ENCODE data around the gene ANKS1B.
"Not testable (repeated sequence)": the region's sequence is repeated elsewhere in the genome, so short reads cannot be mapped to it uniquely, and the experiment has no call there.

The ANKS1B gene

DNA sequence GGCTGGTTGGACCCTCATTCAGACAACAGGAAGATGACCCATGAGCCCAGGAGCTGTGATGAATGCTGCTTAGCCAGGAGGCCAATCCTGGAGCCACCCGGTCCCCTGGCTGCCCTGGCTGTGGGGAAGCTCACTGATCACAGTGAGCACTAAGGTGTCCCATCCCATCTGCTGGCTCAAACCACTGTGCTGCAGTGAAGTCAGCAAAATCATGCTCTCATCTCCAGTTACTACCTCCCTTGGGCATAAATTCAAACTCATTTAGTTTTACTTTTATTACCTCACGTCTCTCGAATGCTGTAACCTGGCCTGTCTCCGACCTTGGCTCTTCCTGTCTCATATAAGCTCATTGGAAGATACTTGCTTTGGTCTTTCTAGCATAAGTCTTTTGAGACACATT is 1227.3 kb downstream of the ANKS1B start:
- no peak for DNase-seq (ENCODE audit: low read depth)

DNA sequence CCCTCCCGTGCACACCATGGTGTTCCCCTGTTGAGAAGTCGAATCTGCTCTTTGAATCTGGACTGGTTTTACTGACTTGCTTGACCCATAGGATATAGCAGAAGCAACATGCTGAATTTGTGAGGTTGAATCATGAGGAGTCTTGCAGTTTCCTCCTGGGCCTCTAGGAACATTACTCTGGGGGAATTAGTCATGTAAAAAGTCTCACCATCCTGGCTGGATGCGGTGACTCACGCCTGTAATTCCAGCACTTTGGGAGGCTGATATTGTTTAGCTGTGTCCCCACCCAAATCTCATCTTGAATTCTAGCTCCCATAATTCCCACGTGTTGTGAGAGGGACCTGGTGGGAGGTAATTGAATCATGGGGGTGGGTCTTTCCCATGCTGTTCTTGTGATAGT is 1228.9 kb downstream of the ANKS1B start:
- not testable (repeated sequence) for DNase-seq (ENCODE audit: low read depth)

DNA sequence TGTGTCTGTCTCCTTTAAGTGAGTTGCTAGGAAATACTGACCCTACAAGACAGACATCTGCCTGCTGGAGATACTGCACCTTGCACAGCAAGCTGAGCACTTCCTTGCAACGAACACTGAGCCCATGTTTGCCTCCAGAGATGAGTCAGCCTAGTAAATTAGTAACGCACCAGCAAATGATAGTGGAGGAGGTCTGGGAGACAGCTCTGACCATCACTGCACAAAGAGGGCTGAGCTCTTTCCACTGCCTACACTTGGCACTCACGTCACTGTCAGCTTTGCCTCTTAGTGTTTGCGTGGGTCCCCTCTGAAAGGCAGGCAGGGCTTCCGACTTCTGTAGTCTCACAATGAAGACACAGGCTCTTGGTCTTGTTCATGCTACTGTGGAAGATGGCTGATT is 1230.6 kb downstream of the ANKS1B start:
- DNase-seq (ENCODE audit: low read depth): no peak

DNA sequence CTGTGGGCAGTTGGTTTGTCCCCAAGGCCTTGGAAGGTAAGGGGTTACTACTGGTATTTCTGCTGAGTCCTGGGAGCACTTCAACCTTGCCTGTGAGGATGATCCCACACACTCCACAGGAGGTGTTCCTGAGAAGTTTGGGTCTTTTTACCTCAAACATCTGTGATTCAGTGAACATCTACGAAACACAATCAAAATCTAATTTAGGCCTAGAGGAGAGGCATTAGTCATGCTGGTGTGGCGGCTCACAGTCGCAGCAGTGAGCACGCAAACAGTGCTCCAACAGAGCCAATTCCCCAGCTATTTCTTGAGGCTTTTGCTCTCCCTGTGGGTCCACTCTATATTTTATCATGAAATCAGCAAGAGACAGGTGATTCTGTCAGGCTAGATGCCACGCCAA is 1232.0 kb downstream of the ANKS1B start:
- no peak for DNase-seq (ENCODE audit: low read depth)

DNA sequence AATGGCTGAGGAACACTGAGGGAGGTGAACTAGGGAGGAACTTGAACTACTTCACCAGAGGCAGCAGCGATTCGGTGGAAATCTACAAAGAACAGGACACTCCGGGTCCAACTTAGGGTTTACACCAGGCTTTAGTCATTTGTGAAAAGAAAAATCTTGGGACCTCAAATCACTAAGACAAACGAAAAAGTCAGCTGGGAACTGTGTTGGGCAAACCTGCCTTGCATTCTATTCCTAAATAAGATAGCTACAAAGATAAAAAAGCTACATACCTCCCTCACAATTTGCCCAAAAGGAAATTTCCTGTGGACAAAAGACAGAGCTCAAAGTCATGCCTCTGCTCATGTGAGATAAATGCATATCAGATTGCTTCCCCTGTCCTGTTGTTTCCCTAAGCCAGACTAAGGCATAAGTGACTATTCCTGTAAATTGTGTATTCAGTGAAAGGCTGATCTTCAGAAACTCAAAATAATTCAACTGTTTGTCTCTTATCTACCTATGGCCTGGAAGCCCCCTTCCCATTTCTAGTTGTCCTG is 1233.1 kb downstream of the ANKS1B start:
- no peak for DNase-seq (ENCODE audit: low read depth)

GRCh38 chr12:98750511-98750910 is 1234.2 kb downstream of the ANKS1B start:
- no peak for DNase-seq (ENCODE audit: low read depth)

DNA sequence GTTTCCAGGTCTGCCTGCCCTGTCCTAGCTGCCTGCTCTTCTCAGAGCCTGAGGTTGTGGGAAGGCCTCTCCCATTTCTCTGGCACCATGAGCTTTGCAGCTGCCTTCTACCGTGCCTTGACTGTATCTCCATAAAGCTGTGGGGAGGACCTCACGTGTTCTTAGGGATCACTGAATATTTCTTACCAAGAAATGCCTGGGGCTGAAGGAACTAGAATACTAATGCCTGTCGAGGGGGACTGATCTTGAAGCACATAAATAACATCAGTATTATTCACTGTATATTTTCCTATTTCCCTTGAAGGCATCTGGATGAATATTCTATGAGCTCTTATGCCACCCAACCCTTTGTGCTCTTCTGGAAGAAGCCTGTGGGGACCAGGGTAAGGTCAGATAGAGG is 1236.3 kb downstream of the ANKS1B start:
- no peak for DNase-seq (ENCODE audit: low read depth)

GRCh38 chr12:98745578-98746391 is 1239.0 kb downstream of the ANKS1B start:
- DNase-seq (ENCODE audit: low read depth): no peak

GRCh38 chr12:98744680-98745079 is 1240.1 kb downstream of the ANKS1B start:
- no peak for DNase-seq (ENCODE audit: low read depth)

- DNase-seq (ENCODE audit: low read depth): no peak
Measured at GRCh38 chr12:98743362-98743953, 1241.3 kb downstream of the ANKS1B start.

- DNase-seq (ENCODE audit: low read depth): no peak
Measured at GRCh38 chr12:98741556-98742265, 1243.0 kb downstream of the ANKS1B start.

DNA sequence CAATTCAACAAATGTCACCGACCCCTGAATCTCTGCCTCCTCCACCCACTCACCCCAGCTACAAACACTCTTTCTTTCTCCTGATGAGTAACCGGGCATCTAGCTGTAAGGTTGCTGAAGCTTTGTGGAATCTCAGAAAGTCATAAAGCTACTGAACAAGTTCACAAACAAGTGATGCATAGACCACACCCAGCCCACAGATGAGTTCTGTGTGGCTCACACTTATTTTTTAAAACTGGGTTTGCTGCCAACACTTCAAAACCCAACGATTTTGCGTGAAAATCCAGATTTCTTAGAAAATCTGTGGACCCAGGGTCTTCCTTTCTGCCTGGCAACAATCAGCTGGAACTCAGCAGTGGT is 1243.6 kb downstream of the ANKS1B start:
- DNase-seq (ENCODE audit: low read depth): no peak

GRCh38 chr12:98740751-98741150 is 1244.0 kb downstream of the ANKS1B start:
- no peak for DNase-seq (ENCODE audit: low read depth)

DNA sequence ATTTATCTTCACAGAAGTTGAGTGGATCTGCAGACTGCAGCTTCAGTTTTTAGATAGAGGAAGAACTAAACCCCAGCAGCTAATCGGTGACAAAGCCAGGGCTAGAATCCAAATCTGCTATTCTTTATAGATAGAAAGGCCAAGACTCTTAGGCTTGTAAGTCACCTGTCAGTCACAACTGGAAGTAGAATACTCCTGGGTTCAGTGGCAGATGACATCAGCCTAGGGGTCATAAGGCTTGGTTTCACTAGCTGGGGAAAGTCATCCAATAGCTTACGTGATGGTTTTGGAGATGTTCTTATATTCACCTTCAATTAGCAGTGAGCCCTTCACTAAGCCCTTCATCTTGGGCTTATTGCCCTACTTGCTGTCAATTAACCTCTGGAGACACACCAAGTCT is 1246.2 kb downstream of the ANKS1B start:
- no peak for DNase-seq (ENCODE audit: low read depth)

GRCh38 chr12:98738002-98738401 is 1246.7 kb downstream of the ANKS1B start:
- no peak for DNase-seq (ENCODE audit: low read depth)

GRCh38 chr12:98737322-98737712 is 1247.4 kb downstream of the ANKS1B start:
- no peak for DNase-seq (ENCODE audit: low read depth)

DNA sequence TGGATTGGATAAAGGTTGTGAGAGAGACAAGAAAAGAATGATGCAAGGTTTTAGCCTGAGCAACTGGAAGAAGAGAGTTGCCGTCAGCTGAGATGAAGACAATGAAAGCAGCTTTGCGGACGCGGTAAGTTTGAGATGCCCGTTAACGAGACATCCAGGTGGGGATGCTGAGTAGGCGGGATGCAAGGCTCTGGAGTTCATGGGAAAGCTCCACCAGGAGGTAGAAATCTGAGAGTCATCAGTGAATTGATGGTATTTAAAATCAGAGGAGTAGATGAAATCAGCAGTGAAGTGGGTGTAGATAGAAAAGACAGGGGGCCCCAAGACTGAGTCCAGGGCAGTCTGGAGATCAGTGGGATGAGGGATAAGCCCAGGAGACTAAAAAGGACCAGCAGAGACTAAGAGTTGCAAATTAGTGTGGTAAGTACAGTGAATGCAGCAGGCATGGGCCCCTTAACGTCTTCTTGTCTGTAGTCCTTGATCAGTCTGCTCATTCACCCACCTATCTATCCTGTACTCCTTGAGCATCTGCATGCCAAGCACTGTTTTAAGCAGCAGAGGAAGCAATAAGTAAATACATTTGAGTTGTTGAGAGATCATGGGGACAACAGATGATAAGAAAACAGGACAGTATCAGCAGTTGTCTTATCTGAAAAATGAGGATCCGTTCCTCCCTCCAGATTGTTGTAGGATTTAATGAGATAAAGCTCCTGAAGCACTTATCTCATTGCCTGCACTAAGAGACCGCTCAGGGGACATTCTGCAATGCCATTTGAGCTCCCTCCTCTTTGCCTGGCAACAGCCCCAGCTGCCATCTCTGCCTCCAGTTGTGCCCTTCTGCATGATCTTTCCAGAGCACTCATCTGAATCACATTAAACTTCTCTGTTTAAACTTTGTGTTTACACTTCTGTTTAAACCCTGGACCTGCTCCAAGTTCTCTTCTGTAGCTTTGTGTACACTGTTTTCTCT is 1248.1 kb downstream of the ANKS1B start:
- no peak for DNase-seq (ENCODE audit: low read depth)

- DNase-seq (ENCODE audit: low read depth): no peak
Measured at GRCh38 chr12:98735821-98736220, 1248.9 kb downstream of the ANKS1B start.

GRCh38 chr12:98733667-98734350 is 1250.9 kb downstream of the ANKS1B start:
- DNase-seq (ENCODE audit: low read depth): no peak

GRCh38 chr12:98730412-98730811 is 1254.3 kb downstream of the ANKS1B start:
- DNase-seq (ENCODE audit: low read depth): no peak

- no peak for DNase-seq (ENCODE audit: low read depth)
Measured at GRCh38 chr12:98727196-98727595, 1257.5 kb downstream of the ANKS1B start.
